HEK293 (cell line): ENCODE data around the gene LBHD1.
"Not testable (repeated sequence)": the region's sequence is repeated elsewhere in the genome, so short reads cannot be mapped to it uniquely, and the experiment has no call there.

Source experiments
- CTCF ChIA-PET: fragments of 350-600 bp; formaldehyde crosslinking; extraction: SDS; loops from one replicate; lab custom pipeline; 2021; ENCODE audit warnings: antibody characterized with exemption; lab: Yijun Ruan, JAX
- POLR2A ChIA-PET: fragments of 300-600 bp; formaldehyde crosslinking; extraction: SDS; loops from one replicate; lab custom pipeline; 2020; ENCODE audit warnings: antibody characterized with exemption, inconsistent platforms; lab: Yijun Ruan, JAX
- H3K27ac ChIP-seq: fragments of 200-500 bp; sonication (Bioruptor generic); 2 replicates; pipeline ENCODE4 v1.5.1; 2014; ENCODE audit warnings: low read depth, low read length, control low read depth, inconsistent platforms; ENCODE audit errors: extremely low read depth
- H3K36me3 ChIP-seq, 2 experiments: fragments of 200-500 bp in 1 of 2; sonication (Bioruptor generic) in 1 of 2; 1 replicate in 1 of 2; 2 replicates in 1 of 2; pipeline ENCODE4 v1.5.1; 2014 to 2017; ENCODE audit warnings: inconsistent platforms in 2 of 2, low read length in 2 of 2; ENCODE audit not compliant: control insufficient read depth in 2 of 2, insufficient read depth in 1 of 2
- H3K4me1 ChIP-seq: fragments of 200-500 bp; sonication (Bioruptor generic); 2 replicates; pipeline ENCODE4 v1.5.1; 2014; ENCODE audit warnings: mild to moderate bottlenecking, low read length, inconsistent platforms; ENCODE audit not compliant: control insufficient read depth, insufficient read depth
- H3K4me3 ChIP-seq: 2 replicates; pipeline ENCODE4 v1.5.1; 2011; ENCODE audit warnings: low read depth, mild to moderate bottlenecking, control low read depth, low read length, moderate library complexity
- H3K9me3 ChIP-seq: fragments of 200-500 bp; sonication (Bioruptor generic); 2 replicates; pipeline ENCODE4 v1.5.1; 2014; ENCODE audit warnings: low read depth, low read length, inconsistent platforms; ENCODE audit not compliant: control insufficient read depth, insufficient read depth
- AEBP2 ChIP-seq: fragments of 450-650 bp; formaldehyde crosslinking; IDR thresholded peaks from 2 replicates; pipeline ENCODE4 v1.5.1; 2016; ENCODE audit warnings: missing biosample characterization, missing genetic modification characterization, borderline replicate concordance
- GLIS1 ChIP-seq: fragments of 450-650 bp; formaldehyde crosslinking; IDR thresholded peaks from 2 replicates; pipeline ENCODE4 v1.5.1; 2016; ENCODE audit warnings: missing biosample characterization, missing genetic modification characterization
- ZBTB17 ChIP-seq: fragments of 450-650 bp; formaldehyde crosslinking; IDR thresholded peaks from 2 replicates; pipeline ENCODE4 v1.5.1; 2016; ENCODE audit warnings: missing biosample characterization, missing genetic modification characterization
- ZBTB8A ChIP-seq: fragments of 450-650 bp; formaldehyde crosslinking; IDR thresholded peaks from 2 replicates; pipeline ENCODE4 v1.5.1; 2016; ENCODE audit warnings: missing biosample characterization, missing genetic modification characterization
- ZFP3 ChIP-seq: fragments of 450-650 bp; formaldehyde crosslinking; IDR thresholded peaks from 2 replicates; pipeline ENCODE4 v1.5.1; 2016; ENCODE audit warnings: low read depth, missing biosample characterization, missing genetic modification characterization
- ZNF112 ChIP-seq: fragments of 450-650 bp; formaldehyde crosslinking; IDR thresholded peaks from 2 replicates; pipeline ENCODE4 v1.5.0; 2017; ENCODE audit warnings: missing biosample characterization, missing genetic modification characterization
- ZNF132 ChIP-seq: fragments of 450-650 bp; formaldehyde crosslinking; IDR thresholded peaks from 2 replicates; pipeline ENCODE4 v1.5.1; 2017; ENCODE audit warnings: missing biosample characterization, missing genetic modification characterization, borderline replicate concordance
- ZNF2 ChIP-seq: fragments of 450-650 bp; formaldehyde crosslinking; IDR thresholded peaks from 2 replicates; pipeline ENCODE4 v1.5.1; 2016; ENCODE audit warnings: missing biosample characterization, missing genetic modification characterization
- ZNF214 ChIP-seq: fragments of 450-650 bp; formaldehyde crosslinking; IDR thresholded peaks from 2 replicates; pipeline ENCODE4 v1.5.1; 2017; ENCODE audit warnings: missing biosample characterization, mild to moderate bottlenecking, missing genetic modification characterization, borderline replicate concordance
- ZNF280C ChIP-seq: fragments of 450-650 bp; formaldehyde crosslinking; IDR thresholded peaks from 2 replicates; pipeline ENCODE4 v1.5.1; 2016; ENCODE audit warnings: missing biosample characterization, missing genetic modification characterization
- ZNF280D ChIP-seq: fragments of 450-650 bp; formaldehyde crosslinking; IDR thresholded peaks from 2 replicates; pipeline ENCODE4 v1.5.1; 2016; ENCODE audit warnings: missing biosample characterization, missing genetic modification characterization
- ZNF404 ChIP-seq: fragments of 450-650 bp; formaldehyde crosslinking; IDR thresholded peaks from 2 replicates; pipeline ENCODE4 v1.5.1; 2017; ENCODE audit warnings: missing biosample characterization, missing genetic modification characterization
- ZNF488 ChIP-seq: fragments of 450-650 bp; formaldehyde crosslinking; IDR thresholded peaks from 2 replicates; pipeline ENCODE4 v1.5.1; 2016; ENCODE audit warnings: missing biosample characterization, missing genetic modification characterization
- ZNF670 ChIP-seq: fragments of 450-650 bp; formaldehyde crosslinking; IDR thresholded peaks from 2 replicates; pipeline ENCODE4 v1.5.1; 2016; ENCODE audit warnings: missing biosample characterization, missing genetic modification characterization, low read depth
- ZXDB ChIP-seq: fragments of 450-650 bp; formaldehyde crosslinking; IDR thresholded peaks from 2 replicates; pipeline ENCODE4 v1.5.1; 2016; ENCODE audit warnings: missing biosample characterization, missing genetic modification characterization

Gene LBHD1

GRCh38 chr11:62705880-62706849 lies 34.1 kb upstream of the LBHD1 start (continued):
- TF ChIP-seq ZXDB (tag by site-specific recombination) = peak; percentile 53
- no peak for TF ChIP-seq ZNF214 (tag by site-specific recombination)
- no peak for TF ChIP-seq ZNF670 (tag by site-specific recombination)
- TF ChIP-seq ZFP3 (tag by site-specific recombination) = no peak
- no peak for TF ChIP-seq ZNF488 (tag by site-specific recombination)
- no peak for TF ChIP-seq ZNF404 (tag by site-specific recombination)
- TF ChIP-seq ZBTB17 (tag by site-specific recombination) = peak; percentile 66
- peak; percentile 59 for TF ChIP-seq ZNF2 (tag by site-specific recombination)
- no peak for TF ChIP-seq ZNF280D (tag by site-specific recombination)
- TF ChIP-seq GLIS1 (tag by site-specific recombination) = peak; percentile 55
- peak; percentile 90 for TF ChIP-seq ZBTB8A (tag by site-specific recombination)
- TF ChIP-seq, all 188 proteins: peak for 32

- H3K27ac ChIP-seq = peak overlapping the region; percentile 51; the same call in 1 of the 2 replicates
- peak overlapping the region; percentile 62 for H3K4me3 ChIP-seq
- peaks cover 3% of the 10 kb centered on the region; the same call in 1 of the 2 replicates for H3K4me1 ChIP-seq
- H3K36me3 ChIP-seq = peaks cover 15 to 89% of the 10 kb centered on the region in 2 experiments
- ChIA-PET CTCF (interaction anchor here (0.7 to 2.1 kb wide), 6 partner anchors 8 to 98 kb away, joined by 3 to 7 read pairs (median 3); no protein-coding TSS in a partner anchor), POLR2A (interaction anchor here (0.8 to 3.7 kb wide), 15 partner anchors 10 to 150 kb away, joined by 3 to 34 read pairs (median 13); partner anchors contain the start of genes C11orf98, CSKMT, HNRNPUL2 and LBHD1)
- TF ChIP-seq ZBTB8A (tag by site-specific recombination) = no peak
- H3K9me3 ChIP-seq = no peaks in the 10 kb centered on the region
Measured at GRCh38 chr11:62705413-62705812, 33.3 kb upstream of the LBHD1 start.

- POLR2A ChIA-PET = interaction anchor here (0.6 to 1.8 kb wide), 4 partner anchors 15 to 1676 kb away, joined by 4 to 10 read pairs (median 5); partner anchors contain the start of genes C11orf98, CSKMT and LRRN4CL
- H3K4me1 ChIP-seq = not testable (repeated sequence)
- CTCF ChIA-PET = interaction anchor here (0.6 to 1.6 kb wide), 4 partner anchors 10 to 1133 kb away, joined by 3 to 12 read pairs (median 4); partner anchors contain the start of gene TMEM179B
Measured at GRCh38 chr11:62703921-62704320, 31.9 kb upstream of the LBHD1 start.

GRCh38 chr11:62702246-62702645 lies 30.2 kb upstream of the LBHD1 start:
- Histone ChIP-seq H3K9me3 (no peaks in the 10 kb centered on the region), H3K36me3 (peaks cover 15 to 71% of the 10 kb centered on the region in 2 experiments), H3K4me3 (no peak overlapping the region), H3K27ac (no peak overlapping the region), H3K4me1 (peaks cover 3% of the 10 kb centered on the region; the same call in 1 of the 2 replicates)
- CTCF ChIA-PET = interaction anchor here (0.7 to 1.7 kb wide), 3 partner anchors 8 to 21 kb away, joined by 7 to 12 read pairs (median 8); partner anchors contain the start of gene LRRN4CL
- POLR2A ChIA-PET = interaction anchor here (0.6 to 1.8 kb wide), 2 partner anchors 11 to 37 kb away, joined by 3 to 4 read pairs; partner anchors contain the start of genes C11orf98 and CSKMT
- no peak for TF ChIP-seq AEBP2 (tag by site-specific recombination)
- no peak for TF ChIP-seq ZNF112 (tag by site-specific recombination)
- TF ChIP-seq ZNF132 = no peak
- no peak for TF ChIP-seq ZNF280C (tag by site-specific recombination)

More at GRCh38 chr11:62703921-62704320, 31.9 kb upstream of the LBHD1 start:
- not testable (repeated sequence) for H3K27ac ChIP-seq, H3K4me3 ChIP-seq, H3K9me3 ChIP-seq
- peaks cover 15 to 83% of the 10 kb centered on the region in 2 experiments for H3K36me3 ChIP-seq
